Calu3 (cell line): Measurements from ENCODE around the gene TPM1. TPM values are rescaled to one million over a fixed set of nuclear protein-coding genes. Genes with fewer than 3 reads are reported as not detected.

Experiments
- BruUV-seq: library from RNA; stranded (reverse); fragments of 400-500 nt; replicated peaks from 2 replicates; lab custom pipeline; 2021; lab: Mats Ljungman, UMichigan
- CTCF ChIA-PET: fragments of 300-600 bp; sonication (Branson Sonifier 250); formaldehyde crosslinking; loops from one replicate; lab custom pipeline; 2022; ENCODE audit warnings: antibody characterized with exemption; lab: Charles Lee
- DNase-seq: peaks from one replicate; pipeline ENCODE4 v3.0.0; 2022
- H3K27ac Mint-ChIP-seq: one replicate; pipeline ENCODE4 v1.8.0; 2022; ENCODE audit warnings: mixed read lengths; ENCODE audit not compliant: unreplicated experiment
- H3K27me3 Mint-ChIP-seq: one replicate; pipeline ENCODE4 v1.8.0; 2022; ENCODE audit warnings: mixed read lengths; ENCODE audit not compliant: unreplicated experiment
- H3K36me3 Mint-ChIP-seq: one replicate; pipeline ENCODE4 v1.8.0; 2022; ENCODE audit warnings: mild to moderate bottlenecking, moderate library complexity, mixed read lengths; ENCODE audit not compliant: insufficient read depth, unreplicated experiment
- H3K4me1 Mint-ChIP-seq: one replicate; pipeline ENCODE4 v1.8.0; 2022; ENCODE audit warnings: mild to moderate bottlenecking, low read depth, mixed read lengths; ENCODE audit not compliant: unreplicated experiment
- H3K4me3 Mint-ChIP-seq: one replicate; pipeline ENCODE4 v1.8.0; 2022; ENCODE audit warnings: mild to moderate bottlenecking, low read depth, moderate library complexity, mixed read lengths; ENCODE audit not compliant: unreplicated experiment
- H3K9me3 Mint-ChIP-seq: one replicate; pipeline ENCODE4 v1.8.0; 2022; ENCODE audit warnings: low read depth, mixed read lengths; ENCODE audit not compliant: unreplicated experiment
- CTCF ChIP-seq: fragments of 200-600 bp; IDR thresholded peaks from one replicate; pipeline ENCODE4 v1.8.0; 2022; ENCODE audit warnings: antibody characterized with exemption; ENCODE audit not compliant: unreplicated experiment
- intact Hi-C: fragments of 100-400 bp; cut with micrococcal nuclease; formaldehyde crosslinking; loops from one replicate; pipeline ENCODE4 v1.10.0; 2022; ENCODE audit not compliant: unreplicated experiment
- total RNA-seq: library from RNA; stranded (reverse); gene quantifications from 2 replicates; pipeline ENCODE4 v1.2.3, GENCODE V29; 2022

The TPM1 gene
- total RNA-seq, 1 experiment from 2014 or later = 1,158 TPM

- no peak for DNase-seq
- Mint-ChIP-seq H3K4me3 (no peak overlapping the region), H3K27me3 (no peaks in the 10 kb centered on the region), H3K9me3 (no peaks in the 10 kb centered on the region), H3K27ac (no peak overlapping the region), H3K36me3 (peaks cover 5% of the 10 kb centered on the region), H3K4me1 (peaks cover 16% of the 10 kb centered on the region)
- BruUV-seq = no TSS peak
- TF ChIP-seq CTCF = no peak
- CTCF ChIA-PET = interaction anchor here (1.0 kb wide), 1 partner anchor 18 kb away, joined by 7 read pairs; no protein-coding TSS in a partner anchor
- intact Hi-C loops = no loop called here
Observed at GRCh38 chr15:62994975-62995681, 47.4 kb upstream of the TPM1 start.

DNA sequence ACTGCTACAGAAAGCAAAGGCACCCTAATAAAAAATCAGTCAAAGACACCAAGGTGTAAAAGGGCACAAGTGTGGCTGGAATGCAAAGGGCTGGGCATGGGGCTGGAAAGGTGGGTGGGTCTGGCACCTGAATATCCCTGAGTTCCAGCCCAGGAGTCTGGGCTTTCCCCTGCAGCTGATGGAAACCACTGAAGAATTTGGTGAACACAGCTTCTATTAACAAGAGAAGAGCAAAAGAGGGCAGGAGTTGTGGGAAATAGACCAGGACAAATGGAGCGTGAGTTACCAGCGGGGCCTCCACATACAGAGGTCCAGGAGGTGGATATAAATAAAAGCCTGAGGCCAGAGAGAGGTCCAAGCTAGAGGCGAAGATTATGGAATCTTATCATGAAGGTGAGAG is 45.1 kb upstream of the TPM1 start:
- intact Hi-C loops = no loop called here
- Mint-ChIP-seq H3K36me3 (peaks cover 5% of the 10 kb centered on the region), H3K9me3 (no peaks in the 10 kb centered on the region), H3K27me3 (no peaks in the 10 kb centered on the region), H3K4me3 (no peak overlapping the region), H3K27ac (no peak overlapping the region), H3K4me1 (peaks cover 18% of the 10 kb centered on the region)
- no TSS peak for BruUV-seq
- CTCF ChIA-PET = interaction anchor here (0.7 kb wide), 1 partner anchor 22 kb away, joined by 3 read pairs; no protein-coding TSS in a partner anchor
- TF ChIP-seq CTCF = no peak
- DNase-seq = no peak

- CTCF ChIA-PET = no interaction called here
- intact Hi-C loops = no loop called here
- Mint-ChIP-seq H3K27me3 (no peaks in the 10 kb centered on the region), H3K9me3 (no peaks in the 10 kb centered on the region), H3K27ac (no peak overlapping the region), H3K36me3 (peaks cover 6% of the 10 kb centered on the region), H3K4me3 (no peak overlapping the region), H3K4me1 (peaks cover 24% of the 10 kb centered on the region)
- no TSS peak for BruUV-seq
- DNase-seq = no peak
- TF ChIP-seq CTCF = no peak
Observed at GRCh38 chr15:62998262-62998890, 44.2 kb upstream of the TPM1 start.

DNA sequence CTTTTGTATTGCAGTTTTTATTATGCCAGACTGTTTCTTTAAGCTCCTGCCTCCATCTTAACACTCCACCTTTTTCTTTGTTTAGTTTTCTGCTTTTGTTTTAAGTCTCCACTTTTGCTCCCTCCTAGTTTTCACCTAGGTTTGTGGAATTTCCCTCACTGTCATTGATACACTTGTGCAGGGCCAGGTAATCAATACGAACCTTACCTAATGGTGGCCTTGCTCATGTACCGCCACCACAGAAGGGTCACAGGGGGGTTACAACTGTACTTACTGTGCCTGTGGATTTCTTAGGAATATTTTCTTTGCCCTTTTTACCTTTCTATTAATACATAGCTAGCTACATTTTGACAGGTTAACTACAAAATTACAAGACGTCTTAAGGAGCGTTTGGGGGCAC is 43.4 kb upstream of the TPM1 start:
- Mint-ChIP-seq H3K4me3 (no peak overlapping the region), H3K4me1 (peaks cover 32% of the 10 kb centered on the region), H3K27ac (no peak overlapping the region), H3K36me3 (peaks cover 10% of the 10 kb centered on the region), H3K27me3 (no peaks in the 10 kb centered on the region), H3K9me3 (no peaks in the 10 kb centered on the region)
- intact Hi-C loops = no loop called here
- BruUV-seq = no TSS peak
- CTCF ChIA-PET = no interaction called here
- no peak for TF ChIP-seq CTCF
- DNase-seq = no peak
